Tibial nerve (tissue), 4 donors: ENCODE results near the gene ATXN10.

Experiments
- CTCF ChIP-seq, 5 experiments: fragments of 200-600 bp in 3 of 5; fragments of 450-650 bp in 2 of 5; sonication (generic) in 3 of 5; IDR thresholded peaks; one replicate each; pipeline ENCODE4 v1.5.1; 2016 to 2019; ENCODE audit warnings: antibody characterized with exemption in 5 of 5, mild to moderate bottlenecking in 3 of 5, moderate library complexity in 2 of 5
- EP300 ChIP-seq, 2 donors: sonication (generic); formaldehyde crosslinking; IDR thresholded peaks; one replicate each; pipeline ENCODE4 v1.6.1; 2017; ENCODE audit warnings: antibody characterized with exemption in 2 of 2, mild to moderate bottlenecking in 1 of 2
- POLR2A ChIP-seq, 2 donors: fragments of 450-650 bp; IDR thresholded peaks; one replicate each; pipeline ENCODE4 v1.6.1; 2017; ENCODE audit warnings: antibody characterized with exemption in 2 of 2, mild to moderate bottlenecking in 2 of 2, moderate library complexity in 2 of 2

GRCh38 chr22:45684752-45685574, 13.3 kb downstream of the ATXN10 start:
- TF ChIP-seq POLR2A (IDR thresholded peaks at IDR 0.05), result no peak
- TF ChIP-seq CTCF (IDR thresholded peaks at IDR 0.05), result no peak
- TF ChIP-seq EP300 (IDR thresholded peaks at IDR 0.05), result no peak
